Astrocyte of the spinal cord (primary cell): ENCODE results near the gene GGCT.

Experiments used
- DNase-seq: peaks from one replicate; pipeline ENCODE4 v3.0.0; 2011; ENCODE audit warnings: low read depth, low spot score
- H3K4me3 ChIP-seq: 2 replicates; pipeline ENCODE4 v1.5.1; 2011; ENCODE audit warnings: low read depth, mild to moderate bottlenecking, low read length, moderate library complexity
- CTCF ChIP-seq: IDR thresholded peaks from 2 replicates; pipeline ENCODE4 v1.5.1; 2012; ENCODE audit warnings: low read depth, mild to moderate bottlenecking, low read length, inconsistent platforms
- in situ Hi-C: cut with HindIII; loops from 2 replicates; pipeline ENCODE4 v1.10.0; 2017; ENCODE audit warnings: low sequenced_read_pairs

The GGCT gene

GRCh38 chr7:30458311-30458710 lies 46.3 kb downstream of the GGCT start:
- in situ Hi-C loops, result no loop called here

GRCh38 chr7:30453921-30454320 lies 50.7 kb downstream of the GGCT start:
- no peak for DNase-seq
- no peak overlapping the region for H3K4me3 ChIP-seq
- no peak for TF ChIP-seq CTCF
- in situ Hi-C loops, result no loop called here

More at GRCh38 chr7:30458311-30458710, 46.3 kb downstream of the GGCT start:
- H3K4me3 ChIP-seq, result no peak overlapping the region
- no peak for DNase-seq
- no peak for TF ChIP-seq CTCF

- TF ChIP-seq CTCF, result no peak
- in situ Hi-C loops, result no loop called here
- DNase-seq, result no peak
Observed at GRCh38 chr7:30453016-30453415, 51.6 kb downstream of the GGCT start.

GRCh38 chr7:30452280-30452930 lies 52.2 kb downstream of the GGCT start:
- DNase-seq, result no peak
- in situ Hi-C loops, result no loop called here
- H3K4me3 ChIP-seq, result no peak overlapping the region
- no peak for TF ChIP-seq CTCF

More at GRCh38 chr7:30453016-30453415, 51.6 kb downstream of the GGCT start:
- H3K4me3 ChIP-seq, result no peak overlapping the region

- H3K4me3 ChIP-seq, result no peak overlapping the region
- no peak for TF ChIP-seq CTCF
- no peak for DNase-seq
- in situ Hi-C loops, result no loop called here
Observed at GRCh38 chr7:30451539-30452279, 52.9 kb downstream of the GGCT start.

GRCh38 chr7:30450983-30451497 lies 53.6 kb downstream of the GGCT start:
- in situ Hi-C loops, result no loop called here
- TF ChIP-seq CTCF, result no peak
- H3K4me3 ChIP-seq, result no peak overlapping the region
- no peak for DNase-seq
